ENCODE measurements around the gene ZNF581. TPM values are rescaled to one million over a fixed set of nuclear protein-coding genes. Genes with fewer than 3 reads are reported as not detected.
A peak's percentile ranks its signal among the peaks of the same experiment; 100 is the strongest.

The ZNF581 gene
- total RNA-seq, 3 donors from 2014 or later = 46.2 to 54.1 (median 52.7) TPM

DNA sequence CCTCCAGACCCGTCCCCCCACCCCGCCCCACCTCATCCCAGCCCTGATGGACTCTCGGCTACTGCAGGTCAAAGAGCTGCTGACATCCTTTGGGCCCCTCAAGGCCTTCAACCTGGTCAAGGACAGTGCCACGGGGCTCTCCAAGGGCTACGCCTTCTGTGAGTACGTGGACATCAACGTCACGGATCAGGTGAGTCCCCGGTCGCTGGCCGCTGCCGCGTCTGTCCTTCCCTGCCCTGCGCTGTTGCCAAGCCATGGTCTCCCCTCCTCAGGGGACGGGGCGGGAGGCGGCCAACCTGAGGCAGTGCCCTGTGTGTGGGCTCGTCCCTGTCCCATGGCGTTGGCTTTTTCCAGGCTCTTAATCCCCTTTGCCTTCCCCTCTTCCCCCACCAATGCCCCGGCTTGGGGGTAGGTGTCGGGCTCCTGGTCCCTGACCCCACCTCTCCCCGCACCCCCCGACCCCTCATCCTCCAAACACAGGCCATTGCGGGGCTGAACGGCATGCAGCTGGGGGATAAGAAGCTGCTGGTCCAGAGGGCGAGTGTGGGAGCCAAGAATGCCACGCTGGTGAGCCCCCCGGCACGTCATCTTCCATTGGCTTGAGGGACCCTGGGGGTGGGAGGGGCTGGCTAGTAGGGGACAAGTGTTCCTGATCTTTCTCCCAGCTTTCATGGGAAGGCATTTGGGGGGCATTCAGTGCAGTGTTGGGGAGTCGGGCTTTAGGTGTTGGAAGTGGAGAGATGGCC, 25.3 kb downstream of the ZNF581 start:
- ATAC-seq = no peak
- no peaks in the 10 kb centered on the region for H3K9me3 Mint-ChIP-seq

DNA sequence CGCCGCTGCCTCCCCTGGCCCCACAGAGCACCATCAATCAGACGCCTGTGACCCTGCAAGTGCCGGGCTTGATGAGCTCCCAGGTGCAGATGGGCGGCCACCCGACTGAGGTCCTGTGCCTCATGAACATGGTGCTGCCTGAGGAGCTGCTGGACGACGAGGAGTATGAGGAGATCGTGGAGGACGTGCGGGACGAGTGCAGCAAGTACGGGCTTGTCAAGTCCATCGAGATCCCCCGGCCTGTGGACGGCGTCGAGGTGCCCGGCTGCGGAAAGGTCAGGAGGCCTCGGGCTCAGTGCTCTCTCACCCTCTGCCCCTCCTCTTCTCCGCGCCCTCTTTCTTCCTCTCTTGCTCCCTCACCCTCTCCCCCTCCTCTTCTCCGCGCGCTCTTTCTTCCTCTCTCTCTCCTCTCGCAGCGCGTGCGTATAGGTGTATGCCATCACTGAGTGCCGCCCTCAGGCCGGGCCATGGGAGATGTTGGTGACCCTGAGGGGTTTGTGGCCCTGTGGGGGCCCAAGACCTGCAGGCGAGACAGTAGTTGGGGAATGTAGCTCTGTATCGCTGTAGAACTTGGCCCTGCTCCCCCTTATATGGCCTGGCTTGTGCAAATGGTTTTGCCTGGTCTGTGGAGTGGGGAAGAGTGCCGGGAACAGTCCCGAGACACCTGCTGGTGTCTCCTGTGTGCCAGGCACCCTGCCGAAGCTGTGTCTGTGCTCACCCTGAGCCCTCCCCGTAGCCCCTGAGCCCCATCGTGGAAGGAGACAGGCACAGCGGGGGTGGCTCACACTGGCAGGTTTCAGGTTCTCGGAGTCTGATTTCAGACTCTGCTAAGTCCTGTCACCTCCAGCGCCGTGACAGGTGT, 26.2 kb downstream of the ZNF581 start:
- Mint-ChIP-seq H3K36me3 (ENCODE audit: insufficient read depth) (peaks cover 32% of the 10 kb centered on the region), H3K4me3 (no peak overlapping the region), H3K27me3 (ENCODE audit: low read depth) (no peaks in the 10 kb centered on the region), H3K4me1 (ENCODE audit: low read depth) (peaks cover 30% of the 10 kb centered on the region), H3K9me3 (no peaks in the 10 kb centered on the region)
- DNase-seq (no peak), ATAC-seq (no peak)

More for the DNA sequence above, 25.3 kb downstream of the ZNF581 start:
- H3K4me3 Mint-ChIP-seq = no peak overlapping the region
- H3K36me3 Mint-ChIP-seq (ENCODE audit: insufficient read depth) = peaks cover 35% of the 10 kb centered on the region
- DNase-seq = no peak
- H3K27me3 Mint-ChIP-seq (ENCODE audit: low read depth) = no peaks in the 10 kb centered on the region
- H3K4me1 Mint-ChIP-seq (ENCODE audit: low read depth) = peaks cover 26% of the 10 kb centered on the region

DNA sequence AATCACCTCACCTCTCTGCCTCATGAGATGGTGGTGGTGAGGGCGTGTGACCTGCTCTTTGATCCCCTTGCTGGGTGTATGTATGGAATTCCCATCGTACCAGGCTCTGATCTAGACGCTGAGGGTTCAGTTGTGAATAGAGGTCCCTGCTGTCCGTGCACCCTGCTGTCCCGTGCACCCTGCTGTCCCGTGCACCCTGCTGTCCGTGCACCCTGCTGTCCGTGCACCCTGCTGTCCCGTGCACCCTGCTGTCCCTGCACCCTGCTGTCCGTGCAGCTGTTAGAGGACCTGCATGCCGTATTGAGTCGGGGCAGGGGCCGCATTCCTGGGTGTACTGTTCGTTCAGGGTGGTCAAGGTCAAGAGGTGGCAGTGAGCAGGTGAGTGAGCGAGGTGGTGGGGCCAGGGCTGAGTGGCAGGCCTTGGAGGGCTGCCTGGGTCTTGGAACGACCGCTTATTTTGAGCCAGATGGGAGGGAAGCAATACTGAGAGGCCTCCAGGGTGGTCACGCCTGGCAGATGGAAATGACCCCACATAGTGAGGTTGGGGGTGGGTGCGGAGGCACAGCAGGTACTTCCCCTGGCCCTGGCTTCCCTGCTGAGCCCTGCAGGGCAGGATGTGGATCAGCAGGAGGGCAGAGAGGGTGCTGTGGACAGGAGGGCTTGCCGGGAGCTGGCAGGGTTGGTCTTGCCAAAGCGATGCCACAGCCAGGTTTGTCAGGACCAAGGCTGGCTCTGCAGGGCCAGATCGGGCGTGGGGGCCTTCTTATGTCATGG, 27.0 kb downstream of the ZNF581 start:
- no peaks in the 10 kb centered on the region for H3K27me3 Mint-ChIP-seq (ENCODE audit: low read depth)
- peaks cover 32% of the 10 kb centered on the region for H3K36me3 Mint-ChIP-seq (ENCODE audit: insufficient read depth)
- no peak for ATAC-seq
- no peak for DNase-seq
- no peaks in the 10 kb centered on the region for H3K9me3 Mint-ChIP-seq
- H3K4me3 Mint-ChIP-seq = no peak overlapping the region
- peaks cover 31% of the 10 kb centered on the region for H3K4me1 Mint-ChIP-seq (ENCODE audit: low read depth)

- Mint-ChIP-seq H3K4me3 (no peak overlapping the region), H3K4me1 (ENCODE audit: low read depth) (peaks cover 35% of the 10 kb centered on the region), H3K9me3 (no peaks in the 10 kb centered on the region), H3K36me3 (ENCODE audit: insufficient read depth) (peaks cover 30% of the 10 kb centered on the region), H3K27me3 (ENCODE audit: low read depth) (no peaks in the 10 kb centered on the region)
- DNase-seq (no peak), ATAC-seq (no peak)
These were observed 27.6 kb downstream of the ZNF581 start for GRCh38 chr19:55671054-55671378.

- peaks cover 30% of the 10 kb centered on the region for H3K36me3 Mint-ChIP-seq (ENCODE audit: insufficient read depth)
- DNase-seq (no peak), ATAC-seq (no peak)
- no peaks in the 10 kb centered on the region for H3K9me3 Mint-ChIP-seq
- H3K4me3 Mint-ChIP-seq = no peak overlapping the region
- peaks cover 49% of the 10 kb centered on the region for H3K4me1 Mint-ChIP-seq (ENCODE audit: low read depth)
- no peaks in the 10 kb centered on the region for H3K27me3 Mint-ChIP-seq (ENCODE audit: low read depth)
These were observed 29.0 kb downstream of the ZNF581 start for GRCh38 chr19:55672418-55672817.

DNA sequence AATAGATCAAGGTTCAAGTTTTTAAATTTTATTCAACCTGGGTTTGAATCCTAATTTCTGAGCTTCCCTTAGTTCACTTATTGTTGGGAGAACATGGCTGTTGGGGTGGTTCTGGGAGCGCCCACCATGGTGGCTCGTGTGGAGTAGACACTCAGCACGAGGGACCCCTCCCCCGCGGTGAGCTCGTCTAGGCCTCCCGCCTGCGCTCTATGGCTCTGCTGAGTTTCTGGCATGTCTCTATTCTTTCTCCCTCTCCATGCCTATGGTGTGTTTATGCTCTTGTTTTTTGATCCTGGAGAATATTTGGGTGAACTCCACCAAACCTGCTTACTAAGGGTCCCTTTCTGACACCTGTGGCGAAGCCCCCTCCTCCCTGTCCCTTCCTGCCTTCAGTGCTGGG, 30.0 kb downstream of the ZNF581 start:
- Mint-ChIP-seq H3K4me3 (peak overlapping the region; percentile 41), H3K27me3 (ENCODE audit: low read depth) (no peaks in the 10 kb centered on the region), H3K4me1 (ENCODE audit: low read depth) (peaks cover 59% of the 10 kb centered on the region), H3K9me3 (no peaks in the 10 kb centered on the region), H3K36me3 (ENCODE audit: insufficient read depth) (peaks cover 29% of the 10 kb centered on the region)
- no peak for ATAC-seq
- DNase-seq = no peak

DNA sequence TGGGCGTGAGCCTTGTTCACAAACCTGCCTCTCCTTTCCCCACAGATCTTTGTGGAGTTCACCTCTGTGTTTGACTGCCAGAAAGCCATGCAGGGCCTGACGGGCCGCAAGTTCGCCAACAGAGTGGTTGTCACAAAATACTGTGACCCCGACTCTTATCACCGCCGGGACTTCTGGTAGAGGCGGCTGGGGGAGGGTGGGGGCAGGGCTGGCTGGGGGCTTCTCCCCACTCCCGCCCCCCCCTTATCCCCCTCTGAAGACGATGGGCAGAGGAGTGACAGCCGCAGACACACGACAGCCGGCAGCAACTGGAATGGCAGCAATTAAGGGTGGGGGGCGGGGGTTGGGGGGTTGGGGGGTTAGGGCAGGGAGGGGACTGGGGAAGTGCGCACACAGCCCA, 30.4 kb downstream of the ZNF581 start:
- H3K27me3 Mint-ChIP-seq (ENCODE audit: low read depth) = no peaks in the 10 kb centered on the region
- peaks cover 62% of the 10 kb centered on the region for H3K4me1 Mint-ChIP-seq (ENCODE audit: low read depth)
- peak overlapping the region; percentile 41 for H3K4me3 Mint-ChIP-seq
- H3K9me3 Mint-ChIP-seq = no peaks in the 10 kb centered on the region
- H3K36me3 Mint-ChIP-seq (ENCODE audit: insufficient read depth) = peaks cover 29% of the 10 kb centered on the region
- ATAC-seq = no peak
- no peak for DNase-seq

- DNase-seq (no peak), ATAC-seq (no peak)
- Mint-ChIP-seq H3K9me3 (no peaks in the 10 kb centered on the region), H3K27me3 (ENCODE audit: low read depth) (no peaks in the 10 kb centered on the region), H3K4me1 (ENCODE audit: low read depth) (peaks cover 66% of the 10 kb centered on the region), H3K4me3 (peak overlapping the region; percentile 63), H3K36me3 (ENCODE audit: insufficient read depth) (peaks cover 32% of the 10 kb centered on the region)
These were observed 31.0 kb downstream of the ZNF581 start for GRCh38 chr19:55674459-55674840.

DNA sequence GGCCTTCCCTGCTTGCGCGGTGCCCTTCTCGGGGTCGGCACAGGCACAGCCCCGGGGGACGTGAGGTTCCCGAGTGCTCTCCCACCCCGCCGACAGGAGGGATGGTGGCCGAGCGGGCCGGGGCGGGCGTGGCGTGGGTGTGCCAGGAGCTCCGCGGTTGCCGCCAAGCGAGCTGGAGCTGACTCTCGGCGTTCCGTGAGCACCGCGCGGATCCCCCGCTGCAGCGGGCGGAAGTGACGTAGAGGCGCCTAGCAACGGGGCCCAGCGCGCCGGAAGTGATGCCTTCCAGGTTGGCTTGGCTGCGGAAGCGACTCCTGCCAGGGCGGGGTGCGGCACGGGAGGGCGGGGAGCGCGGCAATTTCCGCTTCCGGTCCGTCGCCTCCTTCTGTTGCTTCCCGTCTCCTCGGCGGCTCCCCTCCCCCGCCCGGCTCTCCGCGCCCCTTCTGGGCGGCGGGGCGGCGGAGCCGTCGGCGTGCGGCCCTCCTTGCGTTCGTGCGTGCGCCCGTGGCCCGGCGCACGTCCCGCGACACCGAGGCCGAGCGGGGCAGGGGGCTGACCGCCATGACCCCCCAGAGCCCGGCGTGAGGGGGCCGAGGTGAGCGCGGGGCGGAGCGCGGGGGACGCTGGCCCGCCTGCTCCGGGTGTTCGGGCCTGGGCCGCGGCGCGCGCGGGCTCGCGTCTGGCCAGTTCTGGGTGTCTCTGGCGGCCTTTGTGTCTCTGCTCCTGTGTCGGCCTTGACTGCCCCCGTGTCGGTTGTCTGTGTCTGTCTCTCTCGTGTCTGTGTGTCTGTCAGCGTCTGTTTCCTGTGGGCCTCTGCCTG, 31.6 kb downstream of the ZNF581 start, which contains the start of gene EPN1:
Gene EPN1, plus strand, starts transcription at position 386 of the 820 bp plus-strand sequence. CDS start 3,402 bp downstream, outside the sequence.
- H3K9me3 Mint-ChIP-seq = no peaks in the 10 kb centered on the region
- DNase-seq (peak; percentile 98), ATAC-seq (peak; percentile 93 to 94)
- H3K4me3 Mint-ChIP-seq = peak within 1 kb of the TSS; percentile 99
- no peaks in the 10 kb centered on the region for H3K27me3 Mint-ChIP-seq (ENCODE audit: low read depth)
- peaks cover 69% of the 10 kb centered on the region for H3K4me1 Mint-ChIP-seq (ENCODE audit: low read depth)
- H3K36me3 Mint-ChIP-seq (ENCODE audit: insufficient read depth) = peaks cover 33% of the 10 kb centered on the region

GRCh38 chr19:55675661-55676354, 32.4 kb downstream of the ZNF581 start:
- Mint-ChIP-seq H3K27me3 (ENCODE audit: low read depth) (no peaks in the 10 kb centered on the region), H3K36me3 (ENCODE audit: insufficient read depth) (peaks cover 31% of the 10 kb centered on the region), H3K4me3 (peak overlapping the region; percentile 99), H3K9me3 (no peaks in the 10 kb centered on the region), H3K4me1 (ENCODE audit: low read depth) (peaks cover 70% of the 10 kb centered on the region)
- ATAC-seq = no peak
- no peak for DNase-seq

- no peaks in the 10 kb centered on the region for H3K9me3 Mint-ChIP-seq
- H3K36me3 Mint-ChIP-seq (ENCODE audit: insufficient read depth) = peaks cover 26% of the 10 kb centered on the region
- no peaks in the 10 kb centered on the region for H3K27me3 Mint-ChIP-seq (ENCODE audit: low read depth)
- H3K4me1 Mint-ChIP-seq (ENCODE audit: low read depth) = peaks cover 64% of the 10 kb centered on the region
- no peak for DNase-seq
- no peak for ATAC-seq
- peak overlapping the region; percentile 99 for H3K4me3 Mint-ChIP-seq
These were observed 32.9 kb downstream of the ZNF581 start for GRCh38 chr19:55676383-55676782.

DNA sequence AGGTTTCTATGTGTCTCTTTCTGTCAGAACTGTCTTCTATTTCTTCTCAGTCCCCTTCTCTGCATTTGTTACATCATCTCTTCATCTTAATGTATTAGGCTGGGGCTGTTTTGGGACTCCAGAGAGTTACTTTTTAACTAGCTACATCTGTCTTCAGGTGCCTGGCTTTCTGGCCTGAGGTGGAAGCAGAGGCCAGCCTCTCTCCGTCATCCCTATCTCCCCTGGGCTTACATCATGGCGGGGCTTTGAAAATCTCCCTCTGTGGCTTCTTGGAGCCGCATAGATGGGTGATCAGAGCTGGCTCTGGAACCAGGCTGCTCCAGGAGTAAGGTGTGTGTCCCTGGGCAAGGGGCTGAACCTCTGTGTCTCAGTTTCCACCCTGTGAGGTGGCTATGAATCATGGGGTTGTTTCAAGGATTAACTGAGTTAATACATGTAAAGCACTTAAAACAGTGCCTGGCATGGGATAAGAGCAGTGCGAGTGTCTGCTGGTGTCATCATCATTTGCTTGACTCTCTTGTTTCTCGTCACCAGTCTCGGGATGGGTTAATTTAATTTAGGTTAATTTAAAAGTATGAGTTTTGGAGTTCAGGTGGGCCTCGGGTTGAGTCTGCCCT, 33.5 kb downstream of the ZNF581 start:
- H3K4me3 Mint-ChIP-seq = peak overlapping the region; percentile 99
- H3K36me3 Mint-ChIP-seq (ENCODE audit: insufficient read depth) = peaks cover 24% of the 10 kb centered on the region

GRCh38 chr19:55677572-55678028, 34.2 kb downstream of the ZNF581 start:
- DNase-seq (no peak), ATAC-seq (no peak)
- Mint-ChIP-seq H3K4me3 (peak overlapping the region; percentile 51), H3K36me3 (ENCODE audit: insufficient read depth) (peaks cover 20% of the 10 kb centered on the region), H3K27me3 (ENCODE audit: low read depth) (no peaks in the 10 kb centered on the region), H3K4me1 (ENCODE audit: low read depth) (peaks cover 57% of the 10 kb centered on the region), H3K9me3 (no peaks in the 10 kb centered on the region)

More for the DNA sequence above, 33.5 kb downstream of the ZNF581 start:
- ATAC-seq = no peak
- no peak for DNase-seq
- H3K27me3 Mint-ChIP-seq (ENCODE audit: low read depth) = no peaks in the 10 kb centered on the region
- peaks cover 61% of the 10 kb centered on the region for H3K4me1 Mint-ChIP-seq (ENCODE audit: low read depth)
- H3K9me3 Mint-ChIP-seq = no peaks in the 10 kb centered on the region
